Activated B cell treated with CpG ODN at 0.5 μM for 24 hours (primary cell): ENCODE data around the gene TWF2. TPM values are rescaled to one million over a fixed set of nuclear protein-coding genes. Genes with fewer than 3 reads are reported as not detected.

Source experiments
- ATAC-seq: fragments of 200-7000 bp; cut with Tn5 transposase; one replicate; pipeline ENCODE4 v1.10.0; 2021; ENCODE audit warnings: low read depth, mild to moderate bottlenecking, moderate library complexity
- CTCF ChIA-PET: fragments of 350-600 bp; sonication (Branson Sonifier 250); formaldehyde crosslinking; loops from one replicate; lab custom pipeline; 2021; ENCODE audit warnings: antibody characterized with exemption; lab: Charles Lee
- POLR2A ChIA-PET: fragments of 350-600 bp; sonication (Branson Sonifier 250); formaldehyde crosslinking; loops from one replicate; lab custom pipeline; 2021; ENCODE audit warnings: antibody characterized with exemption; lab: Charles Lee
- DNase-seq: peaks from one replicate; pipeline ENCODE4 v3.0.0; 2022
- H3K27ac Mint-ChIP-seq: one replicate; pipeline ENCODE4 v1.8.0; 2020; ENCODE audit warnings: mixed read lengths
- H3K27me3 Mint-ChIP-seq: one replicate; pipeline ENCODE4 v1.8.0; 2021; ENCODE audit warnings: mixed read lengths
- H3K36me3 Mint-ChIP-seq: one replicate; pipeline ENCODE4 v1.8.0; 2021; ENCODE audit warnings: low read depth, mixed read lengths
- H3K4me1 Mint-ChIP-seq: one replicate; pipeline ENCODE4 v1.8.0; 2021; ENCODE audit warnings: mixed read lengths
- H3K4me3 Mint-ChIP-seq: one replicate; pipeline ENCODE4 v1.8.0; 2020; ENCODE audit warnings: mild to moderate bottlenecking, mixed read lengths
- H3K9me3 Mint-ChIP-seq: one replicate; pipeline ENCODE4 v1.8.0; 2020; ENCODE audit warnings: mixed read lengths
- CTCF ChIP-seq: fragments of 200-600 bp; IDR thresholded peaks from one replicate; pipeline ENCODE4 v1.8.0; 2022; ENCODE audit warnings: antibody characterized with exemption, mild to moderate bottlenecking
- intact Hi-C: fragments of 100-400 bp; cut with micrococcal nuclease; formaldehyde crosslinking; loops from one replicate; pipeline ENCODE4 v1.15.1; 2024
- total RNA-seq: library from RNA; stranded (reverse); gene quantifications from 2 replicates; pipeline ENCODE4 v1.2.3, GENCODE V29; 2022

The TWF2 gene
- total RNA-seq, 1 donor from 2014 or later, result 74.1 TPM

DNA sequence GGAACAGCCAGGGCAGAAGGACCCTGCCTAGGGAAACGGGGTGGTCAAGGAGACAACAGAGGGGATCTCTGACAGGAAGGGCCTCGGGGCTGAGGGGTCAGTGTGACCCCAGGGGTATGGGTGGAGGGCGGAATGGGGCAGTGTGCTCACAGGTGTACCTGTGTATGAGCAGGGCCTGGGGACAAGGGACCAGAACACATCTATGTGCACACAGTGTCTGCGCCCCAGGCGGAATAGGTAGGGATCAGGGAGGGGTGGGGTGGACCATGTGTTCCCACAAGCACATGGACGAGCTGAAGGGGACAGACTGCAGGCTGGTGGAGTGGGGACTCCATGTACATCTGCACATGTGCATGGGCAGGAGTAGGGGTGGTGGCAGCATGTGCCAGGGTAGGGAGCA lies 8.5 kb downstream of the TWF2 start:
- ATAC-seq, result no peak

DNA sequence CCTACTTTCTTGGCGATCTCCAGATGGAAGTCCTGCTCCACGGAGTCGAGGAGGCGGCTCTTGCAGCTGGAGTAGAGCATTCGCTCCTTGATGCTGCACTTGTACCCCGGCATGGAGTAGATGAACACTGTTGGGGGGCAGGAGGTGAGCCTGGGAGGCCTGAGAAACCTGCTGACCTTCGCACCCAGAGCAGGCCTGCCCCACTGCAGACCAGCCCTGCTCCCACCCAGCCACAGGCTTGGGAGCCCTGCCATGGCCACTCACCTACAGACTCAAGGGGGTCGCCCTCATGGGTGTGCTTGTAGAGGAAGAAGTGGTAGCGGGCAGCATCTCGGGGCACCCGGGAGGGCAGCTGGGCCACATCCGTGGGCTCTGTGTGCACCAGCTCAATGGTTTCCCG lies 9.3 kb downstream of the TWF2 start:
- Mint-ChIP-seq H3K4me1 (peaks cover 57% of the 10 kb centered on the region), H3K4me3 (no peak overlapping the region), H3K27me3 (no peaks in the 10 kb centered on the region), H3K9me3 (no peaks in the 10 kb centered on the region), H3K27ac (no peak overlapping the region), H3K36me3 (peaks cover 61% of the 10 kb centered on the region)
- POLR2A ChIA-PET, result interaction anchor here (0.7 to 1.8 kb wide), 3 partner anchors 9 to 17 kb away, joined by 3 to 6 read pairs (median 6); partner anchors contain the start of gene TWF2
- ATAC-seq (no peak), DNase-seq (no peak)
- CTCF ChIA-PET, result interaction anchor here (1.0 to 3.8 kb wide), 2 partner anchors 8 to 24 kb away, joined by 3 to 53 read pairs; no protein-coding TSS in a partner anchor
- intact Hi-C loops, result loop anchor here (5.0 kb wide), 1 partner anchor 218 kb away; the partner anchor contains the start of gene SEMA3G
- no peak for TF ChIP-seq CTCF

More for the DNA sequence above, 8.5 kb downstream of the TWF2 start:
- DNase-seq, result no peak
- TF ChIP-seq CTCF, result no peak
- peaks cover 53% of the 10 kb centered on the region for H3K4me1 Mint-ChIP-seq
- no peaks in the 10 kb centered on the region for H3K9me3 Mint-ChIP-seq
- no peak overlapping the region for H3K27ac Mint-ChIP-seq
- POLR2A ChIA-PET, result interaction anchor here (1.5 to 3.0 kb wide), 4 partner anchors 10 to 47 kb away, joined by 6 to 31 read pairs (median 7); partner anchors contain the start of genes PPM1M and WDR82
- no peaks in the 10 kb centered on the region for H3K27me3 Mint-ChIP-seq
- no peak overlapping the region for H3K4me3 Mint-ChIP-seq
- intact Hi-C loops, result no loop called here
- H3K36me3 Mint-ChIP-seq, result peaks cover 61% of the 10 kb centered on the region
- CTCF ChIA-PET, result interaction anchor here (0.9 to 3.8 kb wide), 8 partner anchors 9 to 218 kb away, joined by 3 to 53 read pairs (median 9); partner anchors contain the start of genes GLYCTK and WDR82

- no peak overlapping the region for H3K27ac Mint-ChIP-seq
Measured at GRCh38 chr3:52228751-52229291, 10.1 kb downstream of the TWF2 start.

DNA sequence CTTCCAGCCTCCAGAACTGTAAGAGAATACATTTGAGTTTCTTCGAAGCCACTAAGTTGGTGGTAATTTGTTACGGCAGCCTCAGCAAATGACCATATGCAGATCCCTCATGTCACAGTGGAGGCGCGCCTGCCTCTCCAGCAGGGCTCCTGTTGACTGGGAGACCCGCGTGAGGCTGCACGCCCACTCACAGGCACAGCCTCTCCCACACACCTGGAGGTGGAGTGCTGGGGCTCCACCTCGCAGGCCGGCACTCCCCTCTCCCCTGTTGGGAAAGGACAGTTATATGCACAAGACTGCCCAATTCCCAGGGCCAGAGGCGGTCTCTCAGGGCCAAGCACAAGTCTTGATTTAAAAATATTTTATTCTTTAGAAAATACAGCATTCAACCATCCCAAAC lies 10.7 kb downstream of the TWF2 start:
- Mint-ChIP-seq H3K9me3 (no peaks in the 10 kb centered on the region), H3K27me3 (no peaks in the 10 kb centered on the region), H3K36me3 (peaks cover 57% of the 10 kb centered on the region), H3K4me1 (peaks cover 66% of the 10 kb centered on the region), H3K4me3 (no peak overlapping the region), H3K27ac (no peak overlapping the region)
- DNase-seq, result no peak
- ChIA-PET POLR2A (interaction anchor here (5.9 kb wide), 1 partner anchor 14 kb away, joined by 147 read pairs; the partner anchor contains the start of genes PPM1M and TWF2), CTCF (no interaction called here)
- ATAC-seq, result no peak
- TF ChIP-seq CTCF, result no peak
- intact Hi-C loops, result loop anchor here (5.0 kb wide), 1 partner anchor 219 kb away; the partner anchor contains the start of gene SEMA3G

More at GRCh38 chr3:52228751-52229291, 10.1 kb downstream of the TWF2 start:
- no peak for DNase-seq
- ChIA-PET CTCF (interaction anchor here (1.0 kb wide), 1 partner anchor 25 kb away, joined by 3 read pairs; no protein-coding TSS in a partner anchor), POLR2A (interaction anchor here (1.3 to 1.8 kb wide), 2 partner anchors 8 to 10 kb away, joined by 6 read pairs; partner anchors contain the start of gene TWF2)
- Mint-ChIP-seq H3K4me3 (no peak overlapping the region), H3K27me3 (no peaks in the 10 kb centered on the region), H3K4me1 (peaks cover 62% of the 10 kb centered on the region), H3K36me3 (peaks cover 56% of the 10 kb centered on the region), H3K9me3 (no peaks in the 10 kb centered on the region)
- intact Hi-C loops, result loop anchor here (5.0 kb wide), 1 partner anchor 218 kb away; the partner anchor contains the start of gene SEMA3G
- ATAC-seq, result no peak
- TF ChIP-seq CTCF, result no peak

- H3K27me3 Mint-ChIP-seq, result no peaks in the 10 kb centered on the region
- CTCF ChIA-PET, result interaction anchor here (3.4 to 6.4 kb wide), 2 partner anchors 25 to 112 kb away, joined by 23 to 32 read pairs; no protein-coding TSS in a partner anchor
- intact Hi-C loops, result loop anchor here (5.0 kb wide), 1 partner anchor 220 kb away; the partner anchor contains the start of gene SEMA3G
Measured at GRCh38 chr3:52227766-52228165, 11.2 kb downstream of the TWF2 start.

More at GRCh38 chr3:52227766-52228165, 11.2 kb downstream of the TWF2 start:
- peaks cover 61% of the 10 kb centered on the region for H3K36me3 Mint-ChIP-seq
- DNase-seq (no peak), ATAC-seq (no peak)
- H3K4me3 Mint-ChIP-seq, result no peak overlapping the region
- no peaks in the 10 kb centered on the region for H3K9me3 Mint-ChIP-seq
- H3K4me1 Mint-ChIP-seq, result peaks cover 71% of the 10 kb centered on the region
- TF ChIP-seq CTCF, result no peak
- H3K27ac Mint-ChIP-seq, result no peak overlapping the region
- POLR2A ChIA-PET, result interaction anchor here (3.7 to 5.9 kb wide), 2 partner anchors 15 to 50 kb away, joined by 81 to 147 read pairs; partner anchors contain the start of genes PPM1M, TWF2 and WDR82
